Inflammatory macrophage treated with lipopolysaccharide for 1 hour (primary cell): Measurements from ENCODE around the gene CEP112.

Experiments
- DNase-seq, 2 donors: peaks; one replicate each; pipeline ENCODE4 v3.0.0-alpha.2; 2020 to 2022

The CEP112 gene

DNA sequence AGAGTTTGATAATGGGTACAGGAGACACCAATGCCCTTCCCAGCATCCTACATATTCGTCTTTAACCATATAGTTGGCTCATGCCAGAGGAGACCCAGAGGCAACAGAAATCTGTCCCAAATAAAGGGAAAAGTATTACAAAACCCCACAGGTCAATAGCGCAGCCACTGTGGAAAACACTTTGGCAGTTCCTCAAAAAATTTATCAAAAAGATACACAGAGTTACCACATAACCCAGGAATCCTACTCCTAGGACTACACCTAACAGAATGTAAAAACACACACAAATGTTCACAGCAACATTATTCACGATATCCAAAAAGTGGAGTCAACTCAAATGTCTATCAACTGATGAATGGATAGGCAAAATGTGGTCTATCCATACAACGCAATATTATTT is 135.8 kb downstream of the CEP112 start:
- no peak for DNase-seq

DNA sequence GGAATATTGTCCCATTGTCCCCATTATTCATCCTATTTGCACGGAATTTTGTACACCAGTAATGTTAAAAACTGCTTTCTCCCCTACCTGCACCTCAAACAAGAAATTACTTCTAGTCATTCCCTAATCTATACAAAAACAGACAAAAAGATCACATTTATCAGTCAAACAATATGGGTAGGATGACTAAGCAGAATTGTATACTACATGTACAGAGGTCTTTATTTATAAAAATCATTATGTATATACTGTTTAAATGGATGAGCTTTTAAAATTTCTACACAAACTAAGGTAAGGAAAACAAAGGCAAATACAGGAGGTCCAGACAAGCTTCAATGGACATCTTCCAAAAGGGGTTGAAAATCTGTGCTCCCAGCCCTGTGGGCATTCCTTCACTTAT is 137.7 kb downstream of the CEP112 start:
- no peak for DNase-seq

DNA sequence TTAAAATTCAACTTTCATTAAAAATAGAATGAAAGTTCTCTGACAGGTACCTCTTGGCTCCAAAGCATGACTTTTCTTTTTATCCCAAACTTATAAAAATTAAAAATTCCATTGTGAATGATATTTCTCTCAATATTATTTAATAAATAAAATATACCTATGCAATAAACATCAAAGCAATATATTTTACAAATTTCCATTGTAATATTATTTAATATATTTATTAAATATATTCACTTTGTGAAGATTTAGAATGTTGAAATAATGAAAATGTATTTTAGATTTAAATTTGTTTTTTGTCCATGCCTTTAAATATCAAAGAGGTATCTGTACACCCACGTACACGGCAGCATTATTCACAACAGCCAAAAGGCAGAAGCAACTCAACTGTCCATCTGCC is 147.8 kb downstream of the CEP112 start:
- no peak for DNase-seq

DNA sequence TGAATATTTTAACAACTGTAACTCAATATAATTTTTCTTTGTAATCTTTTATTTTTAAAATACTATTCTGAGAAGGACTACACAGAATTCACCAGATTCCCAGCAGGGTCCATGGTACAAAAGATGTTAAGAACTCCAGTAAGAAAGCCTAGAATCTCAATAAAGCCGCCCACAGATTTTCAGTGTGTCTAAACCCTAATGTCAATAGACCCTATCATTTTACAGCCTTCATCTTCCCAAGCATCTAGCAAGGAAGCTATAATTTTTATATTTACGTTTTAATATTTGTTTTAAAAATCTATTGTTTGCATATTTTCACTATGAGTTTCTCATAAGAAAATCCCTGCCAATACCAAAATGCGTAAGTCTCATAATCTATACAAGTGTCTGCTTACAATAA is 148.5 kb downstream of the CEP112 start:
- no peak for DNase-seq

DNA sequence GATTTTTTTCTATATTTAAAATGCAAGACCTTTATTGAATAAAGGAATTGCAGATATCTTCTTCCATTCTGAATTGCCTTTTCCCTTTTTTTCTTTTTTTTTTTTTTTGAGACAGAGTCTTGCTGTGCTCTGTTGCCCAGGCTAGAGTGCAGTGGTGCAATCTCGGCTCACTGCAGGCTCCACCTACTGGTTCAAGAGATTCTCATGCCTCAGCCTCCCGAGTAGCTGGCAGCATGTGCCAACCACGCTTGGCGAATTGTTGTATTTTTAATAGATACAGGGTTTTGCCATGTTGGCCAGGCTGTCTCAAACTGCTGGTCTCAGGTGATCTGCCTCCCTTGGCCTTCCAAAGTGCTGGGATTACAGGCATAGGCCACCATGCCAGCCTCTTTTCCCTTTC is 151.5 kb downstream of the CEP112 start:
- no peak for DNase-seq

DNA sequence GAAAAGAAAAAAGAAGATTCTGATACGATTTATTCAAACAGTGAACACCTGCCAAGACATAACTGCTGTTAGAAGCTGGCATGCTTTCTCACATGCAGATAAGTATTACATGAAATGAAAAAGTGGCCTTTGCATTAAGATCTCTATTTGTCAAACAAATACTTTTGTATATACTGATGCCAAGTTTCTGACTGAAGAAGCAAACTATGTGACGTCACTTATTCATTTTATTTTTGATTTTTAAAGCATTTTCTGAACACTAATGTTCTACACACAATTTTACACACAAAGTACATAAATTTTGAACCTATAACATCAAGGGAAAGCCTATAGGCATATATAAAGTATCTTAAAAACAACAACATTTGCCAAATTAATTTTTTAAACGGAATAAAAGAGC is 153.8 kb downstream of the CEP112 start:
- no peak for DNase-seq

DNA sequence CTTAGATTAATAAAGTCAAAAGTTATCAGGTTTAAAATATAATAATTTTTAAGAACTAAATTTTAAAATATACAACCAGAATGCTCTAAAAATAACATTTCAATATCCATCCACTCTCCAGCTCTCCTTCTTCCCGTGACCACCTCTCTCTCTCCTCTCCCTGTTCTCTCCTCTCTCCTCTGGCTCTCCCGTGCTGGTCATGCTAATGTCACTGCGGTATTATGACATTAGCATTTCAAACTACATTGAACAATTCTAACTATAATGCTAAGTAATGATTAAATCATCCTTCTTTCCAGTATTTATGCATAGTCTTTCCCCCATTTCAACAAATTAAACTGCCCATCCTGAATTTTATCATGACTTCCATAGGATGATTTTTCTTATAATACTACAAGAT is 154.7 kb downstream of the CEP112 start:
- no peak for DNase-seq

DNA sequence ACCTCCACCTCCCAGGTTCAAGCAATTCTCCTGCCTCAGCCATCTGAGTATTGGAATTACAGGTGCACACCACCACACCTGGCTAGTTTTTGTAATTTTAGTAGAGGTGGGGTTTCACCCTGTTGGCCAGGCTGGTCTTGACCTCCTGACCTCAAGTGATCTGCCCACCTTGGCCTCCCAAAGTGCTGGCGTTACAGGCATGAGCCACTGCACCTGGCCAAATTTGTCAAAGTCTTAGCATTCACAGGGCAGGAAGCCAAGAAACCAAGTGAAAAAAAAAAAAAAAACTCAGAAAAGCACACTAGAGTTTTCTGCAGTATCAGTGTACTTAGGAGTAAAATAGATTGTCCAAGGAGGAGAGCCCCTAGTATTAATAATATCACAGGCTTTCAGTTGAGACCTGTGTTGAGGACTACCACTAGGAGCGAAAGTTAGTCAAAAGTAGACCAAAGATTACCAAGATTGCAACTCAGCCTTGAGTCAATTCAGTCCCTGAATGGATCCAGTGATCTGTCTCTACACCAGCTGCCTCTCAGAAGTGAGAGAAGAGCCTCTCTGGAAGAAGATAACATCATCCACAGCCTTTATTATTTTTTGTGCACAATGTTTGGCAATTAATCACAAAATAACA is 159.7 kb downstream of the CEP112 start:
- no peak for DNase-seq

DNA sequence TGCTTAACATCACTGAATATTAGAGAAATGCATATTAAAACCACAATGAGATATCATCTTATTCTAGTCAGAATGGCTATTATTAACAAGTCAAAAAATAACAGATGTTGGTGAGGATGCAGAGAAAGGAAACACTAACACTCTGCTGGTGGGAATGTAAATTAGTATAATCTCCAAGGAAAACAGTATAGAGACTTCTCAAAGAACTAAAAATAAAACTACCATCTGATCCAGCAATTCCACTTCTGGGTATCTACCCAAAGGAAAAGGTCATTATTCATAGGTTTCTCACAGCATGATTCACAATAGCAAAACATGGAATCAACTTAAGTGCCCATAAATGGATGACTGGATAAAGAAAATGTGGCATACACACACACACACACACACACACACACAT is 166.4 kb downstream of the CEP112 start:
- no peak for DNase-seq

DNA sequence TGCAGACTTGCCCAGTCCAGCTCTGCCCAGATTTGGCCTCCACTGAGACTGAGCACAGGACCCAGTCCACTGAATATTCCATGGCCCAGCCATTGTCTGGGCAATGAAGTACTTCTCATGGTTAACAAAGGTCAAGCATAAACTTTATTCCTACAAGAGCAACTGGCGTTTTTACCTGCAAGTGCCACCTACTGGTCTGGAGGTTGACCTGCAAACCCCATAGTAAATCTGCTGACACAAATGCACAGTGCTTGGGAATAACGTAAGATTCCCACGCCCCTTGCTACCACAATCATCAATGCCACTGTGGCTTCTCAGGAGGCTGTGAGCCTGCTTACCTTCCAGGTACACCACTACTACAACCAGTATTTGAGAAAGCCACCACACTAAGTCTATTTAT is 170.2 kb downstream of the CEP112 start:
- no peak for DNase-seq

DNA sequence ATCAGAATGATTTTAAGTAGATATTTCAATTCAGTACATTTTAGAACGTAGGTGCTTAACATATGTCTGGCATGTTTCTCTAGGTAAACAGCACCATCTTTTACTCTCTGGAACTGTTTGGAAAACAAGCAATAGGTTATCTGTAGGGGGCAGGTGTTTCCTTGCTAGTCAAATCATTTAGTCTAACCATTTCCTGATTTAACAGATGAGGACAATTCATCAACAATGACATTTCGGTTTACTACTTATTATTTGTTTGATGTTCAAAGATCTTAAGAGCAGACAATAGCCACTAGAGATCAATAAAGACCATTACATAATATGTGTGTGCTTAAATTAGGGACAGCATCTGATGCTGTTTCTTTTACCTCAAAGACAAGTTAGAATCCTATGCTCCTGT is 173.1 kb downstream of the CEP112 start:
- no peak for DNase-seq

DNA sequence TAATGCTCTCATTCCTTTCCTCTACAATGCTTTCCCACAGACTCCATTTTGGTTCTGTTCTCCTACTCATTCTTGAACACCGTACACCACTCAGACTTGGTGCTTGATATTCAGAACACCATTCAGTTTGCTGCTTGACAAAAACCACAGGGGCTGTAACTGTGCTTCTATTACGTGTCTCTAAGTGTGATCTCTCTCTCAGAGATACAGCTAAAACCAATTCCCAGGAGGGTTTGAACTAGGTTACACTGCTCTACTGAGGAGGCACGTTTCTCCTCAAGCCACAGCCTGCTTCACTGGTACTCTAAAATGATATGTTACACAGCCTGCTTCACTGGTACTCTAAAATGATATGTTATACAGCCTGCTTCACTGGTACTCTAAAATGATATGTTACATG is 175.7 kb downstream of the CEP112 start:
- DNase-seq = no peak

DNA sequence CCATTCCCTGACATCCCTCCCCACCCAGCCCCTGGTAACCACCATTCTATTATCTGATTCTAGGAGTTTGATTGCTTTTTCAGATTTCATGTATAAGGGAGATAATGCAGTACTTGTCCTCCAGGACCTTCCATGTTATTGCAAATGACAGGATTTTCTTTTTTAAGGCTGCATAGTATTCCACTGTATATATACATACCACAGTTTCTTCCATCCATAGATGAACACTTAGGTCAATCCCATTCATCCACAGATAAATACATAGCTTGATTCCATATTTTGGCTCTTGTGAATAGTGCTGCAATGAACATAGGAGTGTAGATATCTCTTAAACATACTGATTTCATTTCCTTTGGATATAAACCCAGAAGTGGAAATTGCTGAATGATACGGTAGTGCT is 183.3 kb downstream of the CEP112 start:
- DNase-seq = no peak

DNA sequence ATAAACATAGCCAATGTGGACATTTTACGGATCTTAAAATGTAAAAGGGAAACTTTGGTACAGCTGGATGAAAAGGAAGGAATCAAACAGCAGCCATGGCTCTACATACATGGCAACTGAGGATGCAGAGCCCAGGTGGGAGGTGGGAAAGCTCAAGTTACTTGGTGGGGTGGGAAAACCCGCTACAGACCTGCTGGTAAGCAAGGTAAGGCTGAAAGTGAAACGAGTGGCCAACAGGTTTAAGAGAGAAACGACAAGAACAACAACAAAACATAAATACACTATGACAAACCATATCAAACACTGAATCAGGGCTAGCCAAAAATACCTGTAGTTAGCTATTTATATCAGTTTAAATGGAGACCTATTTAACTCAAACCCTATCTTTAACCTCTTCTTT is 185.3 kb downstream of the CEP112 start:
- DNase-seq = no peak

DNA sequence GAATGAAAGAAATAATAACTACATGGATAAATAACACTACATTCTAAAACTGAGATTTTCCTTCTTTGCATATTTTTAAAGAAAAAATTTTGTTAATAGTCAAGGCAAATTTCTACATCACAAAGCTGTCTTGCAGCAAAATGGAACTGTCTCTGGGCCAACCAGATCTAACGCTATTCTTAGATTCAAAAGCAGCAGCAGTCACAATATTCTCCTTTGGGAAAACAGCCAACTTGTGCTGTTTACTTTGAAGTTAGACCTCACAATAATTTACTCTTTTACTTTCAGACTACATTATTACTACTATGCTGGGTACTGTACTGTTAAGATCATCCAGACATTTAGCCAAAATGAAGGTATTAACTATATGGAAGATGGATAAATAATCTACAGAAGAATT is 189.1 kb downstream of the CEP112 start:
- DNase-seq = no peak

DNA sequence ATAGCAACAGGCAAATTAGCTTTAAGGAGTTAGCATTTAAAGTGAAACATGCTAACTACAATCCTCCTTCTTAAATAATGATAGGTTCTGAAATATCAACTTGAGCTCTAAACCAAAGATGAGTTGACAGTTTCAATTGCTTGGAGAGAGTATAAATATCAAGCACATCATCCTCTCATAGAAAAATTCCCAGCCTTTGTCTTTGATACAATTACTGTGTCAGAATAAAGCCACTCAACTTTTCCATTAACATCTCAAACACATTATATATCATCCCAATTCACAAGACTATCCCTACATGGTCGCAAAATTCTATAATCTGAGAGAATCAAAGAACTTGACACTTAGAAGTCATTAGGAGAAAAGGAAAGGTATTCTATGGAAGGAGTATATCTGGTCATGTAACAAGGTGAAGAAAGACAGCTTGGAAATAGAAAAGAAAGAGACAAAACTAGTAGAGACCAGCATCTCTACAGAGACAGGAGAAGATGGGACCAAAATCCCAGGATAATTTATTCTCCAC is 189.8 kb downstream of the CEP112 start:
- DNase-seq = no peak

DNA sequence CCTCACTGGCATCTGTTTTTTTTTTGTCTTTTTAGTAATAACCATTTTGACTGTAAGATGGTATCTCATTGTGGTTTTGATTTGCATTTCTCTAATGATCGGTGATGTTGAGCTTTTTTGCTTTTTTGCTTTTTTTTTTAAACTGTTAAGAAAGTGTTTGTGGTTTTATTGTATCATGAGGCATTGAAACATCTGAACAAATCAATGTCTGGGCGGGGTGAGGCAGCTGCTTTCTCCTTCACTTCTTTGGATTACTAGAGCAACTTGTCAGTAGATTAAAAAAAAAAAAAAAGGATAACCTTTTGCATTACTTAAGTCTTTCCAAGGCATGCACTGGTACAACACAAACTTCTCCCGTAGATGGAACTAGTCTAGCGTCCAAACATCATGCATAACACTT is 191.7 kb downstream of the CEP112 start:
- DNase-seq = no peak

DNA sequence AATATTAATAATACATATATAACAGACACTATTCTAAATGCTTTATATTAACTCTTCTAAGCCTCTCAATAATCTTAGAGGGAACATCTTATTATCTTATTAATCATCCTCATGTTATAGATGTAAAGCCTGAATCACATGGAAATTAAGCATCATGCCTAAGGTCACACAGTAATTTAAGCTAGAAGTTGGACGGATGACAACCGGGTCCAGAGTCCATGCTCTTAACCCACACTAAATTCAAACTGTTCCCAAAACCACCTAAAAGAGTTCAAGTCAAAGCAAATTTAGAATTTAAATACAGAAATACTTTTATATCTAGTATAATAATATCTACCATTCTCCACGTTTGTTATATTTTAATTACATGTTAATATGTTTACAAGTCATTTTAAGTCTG is 193.3 kb downstream of the CEP112 start:
- no peak for DNase-seq

DNA sequence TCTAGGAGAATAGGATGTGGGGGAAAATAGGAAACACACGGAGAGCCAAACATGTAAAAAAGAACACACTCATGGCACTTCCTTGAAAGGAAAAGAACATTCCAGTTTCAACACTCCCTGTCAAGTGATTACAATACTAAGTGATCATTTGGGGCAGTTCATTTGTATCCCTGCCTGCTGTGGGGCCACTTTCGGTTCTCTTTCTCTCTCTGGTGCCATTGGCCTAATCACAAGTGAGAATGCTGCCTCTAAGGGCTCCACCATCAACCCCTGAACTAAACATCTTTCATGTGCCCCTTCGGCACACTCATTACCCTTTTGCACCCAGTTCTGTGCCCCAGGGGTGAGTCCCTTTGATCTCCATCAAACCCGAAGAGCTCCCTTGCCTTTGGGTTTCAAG is 197.3 kb downstream of the CEP112 start:
- no peak for DNase-seq

DNA sequence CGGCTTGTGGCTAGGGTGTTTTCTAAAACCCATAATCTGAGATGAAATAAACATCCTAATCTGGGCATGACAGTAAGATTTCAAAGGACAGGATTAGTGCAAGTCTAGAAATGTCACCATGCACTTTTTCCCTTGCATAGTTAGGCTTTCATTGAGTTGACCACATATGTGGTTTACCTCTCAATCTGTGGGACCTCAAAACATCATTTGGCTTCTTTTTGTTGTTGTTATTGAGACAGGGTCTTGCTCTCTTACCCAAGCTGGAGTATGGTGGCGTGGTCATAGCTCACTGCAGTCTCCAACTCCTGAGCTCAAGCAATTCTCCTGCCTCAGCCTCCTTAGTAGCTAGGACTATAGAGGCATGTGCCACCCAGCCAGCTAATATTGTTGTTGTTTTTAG is 197.8 kb downstream of the CEP112 start:
- DNase-seq = no peak

DNA sequence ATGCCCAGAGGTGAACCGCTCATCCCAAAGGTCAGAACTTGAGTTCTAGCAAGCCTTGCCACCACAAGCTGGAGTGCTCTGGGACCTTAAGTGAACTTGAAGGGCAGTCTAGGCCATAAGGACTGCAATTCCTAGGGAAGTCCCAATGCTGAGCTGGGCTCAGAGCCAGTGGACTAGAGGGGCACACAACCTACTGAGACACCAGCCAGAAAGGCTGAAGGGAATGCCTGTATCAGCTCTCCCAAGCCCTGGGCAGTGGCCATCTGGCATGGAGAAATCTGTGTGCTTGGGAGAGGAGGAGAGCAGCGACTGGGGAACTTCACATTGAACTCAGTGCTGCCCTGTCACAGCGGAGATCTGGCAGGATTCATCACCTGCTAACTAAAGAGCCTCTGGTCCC is 201.3 kb downstream of the CEP112 start:
- no peak for DNase-seq

DNA sequence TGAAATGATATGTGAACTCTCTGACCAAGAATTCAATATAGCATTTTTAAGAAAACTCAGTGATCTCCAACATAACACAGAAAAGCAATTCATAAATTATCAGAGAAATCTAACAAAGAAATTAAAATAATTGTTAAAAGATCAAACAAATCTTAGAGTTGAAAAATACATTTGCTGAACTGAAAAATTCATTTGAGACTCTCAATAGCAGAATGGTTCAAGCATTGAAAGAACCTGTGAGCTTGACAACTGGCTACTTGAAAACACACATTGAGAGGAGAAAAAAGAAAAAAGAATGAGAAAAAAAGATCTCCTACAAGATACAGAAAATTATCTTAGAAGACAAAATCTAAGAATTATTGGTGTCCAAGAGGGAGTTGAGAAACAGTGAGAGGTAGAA is 203.5 kb downstream of the CEP112 start:
- no peak for DNase-seq

DNA sequence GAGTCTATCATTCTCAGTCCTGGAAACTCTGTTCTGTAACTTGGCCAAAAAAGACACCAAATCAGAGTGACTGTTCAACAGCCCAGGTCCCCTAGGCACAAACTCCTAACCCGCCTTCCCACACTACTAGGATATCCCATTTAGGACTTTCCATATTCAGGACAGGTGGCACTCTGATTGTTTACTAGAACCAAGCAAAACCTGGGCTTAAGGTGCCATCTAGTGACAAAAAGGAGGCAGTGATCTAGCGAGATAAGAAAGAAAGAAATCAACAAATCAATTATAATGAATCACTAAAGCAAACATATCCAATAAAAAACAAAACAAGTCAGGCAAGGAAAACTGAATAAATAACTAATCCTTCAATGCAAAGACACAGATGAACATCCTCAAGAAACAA is 203.9 kb downstream of the CEP112 start:
- no peak for DNase-seq

DNA sequence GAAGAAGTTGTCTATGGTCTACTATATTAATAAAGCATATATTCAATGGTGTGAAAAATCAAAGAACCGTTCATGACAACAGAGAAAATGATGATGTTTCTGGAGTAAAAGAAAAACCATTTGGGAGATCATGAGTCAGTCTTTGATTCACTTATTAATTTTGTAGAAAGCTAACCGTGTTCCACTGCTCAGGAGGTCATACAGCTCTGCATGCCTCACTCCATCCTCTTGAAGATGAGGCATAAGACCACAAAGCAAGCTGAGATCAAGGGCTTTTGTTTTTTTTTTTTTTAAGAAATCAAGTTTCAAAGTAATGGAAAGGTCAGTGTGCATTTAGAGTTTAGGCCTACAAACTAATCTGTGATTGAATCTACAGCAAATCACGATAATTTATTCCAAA is 206.4 kb downstream of the CEP112 start:
- no peak for DNase-seq

DNA sequence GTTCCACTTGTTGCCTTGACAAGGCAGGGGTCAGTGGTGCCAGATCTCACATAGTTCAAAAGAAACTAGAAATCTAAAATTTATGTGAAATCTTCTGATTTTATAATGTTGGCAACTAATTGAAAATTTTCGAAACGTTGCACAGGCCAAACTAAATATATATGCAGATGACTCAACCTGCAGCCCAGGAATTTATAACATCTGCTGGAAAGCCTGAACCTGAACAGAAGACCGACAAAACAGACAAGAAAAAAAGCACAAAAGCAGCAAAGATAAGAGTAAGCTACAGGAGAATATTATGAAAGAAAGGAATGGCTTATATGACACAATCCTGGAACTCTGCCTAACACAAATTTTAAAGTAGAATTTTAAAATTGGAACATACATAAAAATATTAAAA is 207.6 kb downstream of the CEP112 start:
- DNase-seq = no peak

DNA sequence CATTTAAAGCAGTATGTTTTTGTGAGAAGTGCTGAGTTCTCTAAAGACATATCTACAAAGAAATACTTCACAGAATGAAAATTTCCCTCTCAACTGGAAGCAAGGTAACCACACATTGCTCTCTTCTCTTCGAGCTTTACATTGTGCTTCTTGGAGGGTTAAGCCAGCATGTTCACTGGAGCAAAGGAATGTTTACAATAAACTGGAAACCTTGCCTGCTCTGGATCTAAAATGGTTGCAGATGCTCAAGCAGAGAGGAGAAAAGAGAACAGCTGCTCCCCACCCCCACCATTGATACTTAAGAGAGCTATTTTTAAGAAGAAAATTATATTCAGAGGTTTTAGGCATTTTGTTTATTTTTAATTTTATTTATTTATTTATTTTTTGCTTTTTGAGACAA is 213.1 kb downstream of the CEP112 start:
- no peak for DNase-seq
